ENCODE results near the gene PRR14L. TPM values are rescaled to one million over a fixed set of nuclear protein-coding genes. Genes with fewer than 3 reads are reported as not detected.

The PRR14L gene
- polyA plus RNA-seq, 3 donors = 13.2 to 41.4 (median 14.6) TPM

- peaks cover 16 to 32% of the 10 kb centered on the region in 2 donors for H3K4me1 ChIP-seq (ENCODE audit: control insufficient read depth in 1 of 2, insufficient read depth in 2 of 2, low read length in 2 of 2)
- no peaks in the 10 kb centered on the region for H3K9me3 Mint-ChIP-seq
- no peak for DNase-seq
- intact Hi-C loops (cut with micrococcal nuclease) = no loop called here
- no peak overlapping the region for H3K4me3 ChIP-seq (replicated peaks in 1 of 3; ENCODE audit: low read depth in 2 of 3, low read length in 3 of 3)
- peaks cover 0 to under 1% (median 0%) of the 10 kb centered on the region in 3 donors for H3K27me3 Mint-ChIP-seq (ENCODE audit: low read depth in 3 of 3)
- H3K9me3 ChIP-seq (replicated peaks in 1 of 2; ENCODE audit: control insufficient read depth in 1 of 2, insufficient read depth in 1 of 2, low read length in 2 of 2) = no peaks in the 10 kb centered on the region
- no peak overlapping the region for H2AFZ ChIP-seq (ENCODE audit: insufficient read depth, low read depth, low read length, poor library complexity, severe bottlenecking)
- peak overlapping the region in 1 of 2 donors; percentile 8 for H3K27ac ChIP-seq (ENCODE audit: low read depth in 1 of 2, low read length in 2 of 2)
- H3K36me3 ChIP-seq (replicated peaks in 1 of 2; ENCODE audit: control insufficient read depth in 1 of 2, insufficient read depth in 2 of 2, low read length in 2 of 2) = peaks cover 0 to 4% of the 10 kb centered on the region in 2 donors
- H3K27ac Mint-ChIP-seq = peak overlapping the region in 3 of 7 donors; percentile 29 to 68 (median 61)
- H3K9ac ChIP-seq (ENCODE audit: insufficient read depth, low read length, poor library complexity, severe bottlenecking) = no peak overlapping the region
- H3K27me3 ChIP-seq (ENCODE audit: control insufficient read depth in 2 of 2, insufficient read depth in 2 of 2, low read length in 2 of 2) = no peaks in the 10 kb centered on the region
- H3K36me3 Mint-ChIP-seq = peaks cover 5 to 9% of the 10 kb centered on the region in 2 donors
- H4K20me1 ChIP-seq (ENCODE audit: insufficient read depth, low read length) = peaks cover 19% of the 10 kb centered on the region
- H3K79me2 ChIP-seq (ENCODE audit: insufficient read depth, low read length) = peaks cover 83% of the 10 kb centered on the region
- peaks cover 32% of the 10 kb centered on the region for H3K4me1 Mint-ChIP-seq
- H3K4me3 Mint-ChIP-seq = no peak overlapping the region
- H3K4me2 ChIP-seq (replicated peaks; ENCODE audit: extremely low read depth, low read length, poor library complexity, severe bottlenecking) = no peak overlapping the region
- 100% methylated on average over 2 of the region's 2 CpGs for WGBS (ENCODE audit: insufficient coverage)
- TF ChIP-seq CTCF (IDR thresholded peaks at IDR 0.05) = no peak
Observed at GRCh38 chr22:31653944-31654343, 96.0 kb downstream of the PRR14L start.

- intact Hi-C loops (cut with micrococcal nuclease) = no loop called here
- Histone ChIP-seq H3K27ac (ENCODE audit: low read depth in 1 of 2, low read length in 2 of 2) (peak overlapping the region in 1 of 2 donors; percentile 8), H3K4me2 (replicated peaks; ENCODE audit: extremely low read depth, low read length, poor library complexity, severe bottlenecking) (no peak overlapping the region), H4K20me1 (ENCODE audit: insufficient read depth, low read length) (peaks cover 19% of the 10 kb centered on the region), H3K27me3 (ENCODE audit: control insufficient read depth in 2 of 2, insufficient read depth in 2 of 2, low read length in 2 of 2) (no peaks in the 10 kb centered on the region), H3K4me1 (ENCODE audit: control insufficient read depth in 1 of 2, insufficient read depth in 2 of 2, low read length in 2 of 2) (peaks cover 16 to 32% of the 10 kb centered on the region in 2 donors), H3K79me2 (ENCODE audit: insufficient read depth, low read length) (peaks cover 81% of the 10 kb centered on the region), H2AFZ (ENCODE audit: insufficient read depth, low read depth, low read length, poor library complexity, severe bottlenecking) (no peak overlapping the region), H3K9me3 (replicated peaks in 1 of 2; ENCODE audit: control insufficient read depth in 1 of 2, insufficient read depth in 1 of 2, low read length in 2 of 2) (no peaks in the 10 kb centered on the region), H3K36me3 (replicated peaks in 1 of 2; ENCODE audit: control insufficient read depth in 1 of 2, insufficient read depth in 2 of 2, low read length in 2 of 2) (peaks cover 0 to 9% of the 10 kb centered on the region in 2 donors), H3K9ac (ENCODE audit: insufficient read depth, low read length, poor library complexity, severe bottlenecking) (no peak overlapping the region), H3K4me3 (replicated peaks in 1 of 3; ENCODE audit: low read depth in 2 of 3, low read length in 3 of 3) (no peak overlapping the region)
- H3K4me3 Mint-ChIP-seq = no peak overlapping the region
- H3K36me3 Mint-ChIP-seq = peaks cover 12 to 14% of the 10 kb centered on the region in 2 donors
- no peak for DNase-seq
- TF ChIP-seq CTCF (IDR thresholded peaks at IDR 0.05) = no peak
- peaks cover 0 to 2% (median 0%) of the 10 kb centered on the region in 3 donors for H3K27me3 Mint-ChIP-seq (ENCODE audit: low read depth in 3 of 3)
- H3K4me1 Mint-ChIP-seq = peaks cover 32% of the 10 kb centered on the region
- H3K27ac Mint-ChIP-seq = peak overlapping the region in 5 of 7 donors; percentile 6 to 61 (median 10)
- WGBS (ENCODE audit: insufficient coverage) = no CpG with 5 or more reads among the region's 9 CpGs
- no peaks in the 10 kb centered on the region for H3K9me3 Mint-ChIP-seq
Observed at GRCh38 chr22:31652911-31653684, 96.8 kb downstream of the PRR14L start.

Measured in CD14-positive monocyte (primary cell).